Measurements from ENCODE around the gene IGF2BP2.
A peak's percentile ranks its signal among the peaks of the same experiment; 100 is the strongest.
"Not testable (repeated sequence)": the region's sequence is repeated elsewhere in the genome, so short reads cannot be mapped to it uniquely, and the experiment has no call there.

Gene IGF2BP2

GRCh38 chr3:185798831-185799110 is 26.1 kb downstream of the IGF2BP2 start:
- not testable (repeated sequence) for DNase-seq (ENCODE audit: low read depth, low spot score)

GRCh38 chr3:185797993-185798830 is 26.6 kb downstream of the IGF2BP2 start:
- DNase-seq (ENCODE audit: low read depth, low spot score) = no peak

- DNase-seq (ENCODE audit: low read depth, low spot score) = no peak
Observed at GRCh38 chr3:185797108-185797881, 27.5 kb downstream of the IGF2BP2 start.

DNA sequence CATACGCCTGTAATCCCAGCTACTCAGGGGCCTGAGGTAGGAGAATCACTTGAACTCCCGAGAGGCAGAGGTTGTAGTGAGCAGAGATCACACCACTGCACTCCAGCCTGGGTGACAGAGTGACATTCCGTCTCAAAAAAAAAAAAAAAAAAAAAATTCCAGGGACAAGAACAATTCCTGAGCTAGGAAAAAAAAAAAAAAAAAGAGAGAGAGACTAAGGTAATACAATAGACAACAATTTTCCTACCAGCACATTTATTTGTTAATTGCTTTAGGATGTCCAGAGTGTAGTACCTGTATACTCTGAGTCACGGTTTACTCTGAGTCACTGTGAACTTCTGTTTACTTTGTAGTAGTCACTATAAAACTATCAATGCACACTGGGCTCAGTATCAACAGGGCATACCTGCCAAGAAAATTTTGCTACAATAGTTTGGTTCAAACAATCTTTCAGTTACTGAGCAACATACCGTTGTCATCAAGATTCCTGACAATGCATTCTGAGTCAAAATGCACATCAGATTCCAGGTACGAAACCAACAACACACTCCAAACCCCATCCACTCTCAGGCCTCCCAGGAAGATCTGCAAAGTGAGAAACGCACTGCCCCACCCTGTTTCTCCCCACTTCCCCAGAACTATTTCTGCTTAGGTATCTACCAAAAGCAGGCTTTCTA is 28.3 kb downstream of the IGF2BP2 start:
- DNase-seq (ENCODE audit: low read depth, low spot score) = no peak

DNA sequence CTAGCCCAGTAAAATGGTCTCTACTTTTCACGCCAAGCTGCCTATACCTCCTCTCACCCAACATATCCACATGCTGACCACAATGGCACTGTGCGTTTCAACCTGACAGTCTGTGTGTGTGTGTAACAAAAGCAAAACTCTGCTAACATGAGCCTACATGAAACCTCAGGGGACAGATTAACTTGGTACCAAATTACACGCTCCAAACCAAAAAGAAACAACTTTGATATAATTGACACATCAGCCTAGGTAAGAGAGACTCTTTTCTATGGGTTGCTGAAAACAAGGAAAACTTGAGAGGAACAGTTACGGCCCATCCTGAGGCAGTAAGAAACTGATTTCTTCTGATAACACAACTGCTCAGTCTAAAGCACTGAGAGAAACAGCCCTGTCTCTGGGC is 31.5 kb downstream of the IGF2BP2 start:
- no peak for DNase-seq (ENCODE audit: low read depth, low spot score)

- no peak for DNase-seq (ENCODE audit: low read depth, low spot score)
Observed at GRCh38 chr3:185792955-185793354, 31.9 kb downstream of the IGF2BP2 start.

DNA sequence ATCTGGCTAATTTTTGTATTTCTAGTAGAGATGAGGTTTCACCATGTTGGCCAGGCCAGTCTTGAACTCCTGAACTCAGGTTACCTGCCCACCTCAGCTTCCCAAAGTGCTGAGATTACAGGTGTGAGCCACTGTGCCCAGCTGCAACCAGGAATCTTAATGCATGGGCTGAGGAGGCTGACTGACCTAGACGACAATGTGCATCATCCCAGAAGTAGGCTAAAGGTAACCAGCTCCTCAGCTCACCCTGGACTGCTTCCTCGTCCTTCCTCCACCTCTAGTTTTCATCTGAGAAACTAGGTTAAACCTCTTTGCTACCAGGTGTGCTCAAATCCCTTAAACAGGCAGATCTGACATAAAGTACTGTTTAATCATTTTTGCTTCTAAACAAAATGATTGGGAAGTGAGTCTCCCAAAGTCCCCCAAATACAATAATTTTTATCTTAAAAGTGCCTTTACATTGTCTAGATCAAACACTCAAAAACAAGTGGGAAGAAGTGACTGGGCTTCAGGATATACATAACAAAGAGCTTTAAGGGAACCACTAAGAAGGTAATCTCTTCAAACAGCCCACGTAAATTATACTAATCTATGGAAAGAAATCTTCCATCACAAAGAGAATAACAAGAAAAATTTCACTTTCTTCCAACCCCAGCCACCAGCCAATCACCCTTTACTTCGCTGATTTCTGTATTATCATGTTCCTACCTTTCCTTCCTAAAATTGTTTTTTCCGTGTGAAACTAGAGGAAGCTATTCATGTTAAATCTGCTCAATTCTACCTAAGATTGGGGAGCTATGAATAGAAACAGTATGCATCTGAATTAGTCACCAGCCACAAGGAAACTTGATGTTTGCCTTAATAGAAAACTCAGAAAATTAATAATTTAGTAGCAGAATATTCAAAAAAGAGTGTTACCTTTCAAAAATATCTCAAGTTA is 34.7 kb downstream of the IGF2BP2 start:
- DNase-seq (ENCODE audit: low read depth, low spot score) = no peak

GRCh38 chr3:185789134-185789533 is 35.7 kb downstream of the IGF2BP2 start:
- no peak for DNase-seq (ENCODE audit: low read depth, low spot score)

DNA sequence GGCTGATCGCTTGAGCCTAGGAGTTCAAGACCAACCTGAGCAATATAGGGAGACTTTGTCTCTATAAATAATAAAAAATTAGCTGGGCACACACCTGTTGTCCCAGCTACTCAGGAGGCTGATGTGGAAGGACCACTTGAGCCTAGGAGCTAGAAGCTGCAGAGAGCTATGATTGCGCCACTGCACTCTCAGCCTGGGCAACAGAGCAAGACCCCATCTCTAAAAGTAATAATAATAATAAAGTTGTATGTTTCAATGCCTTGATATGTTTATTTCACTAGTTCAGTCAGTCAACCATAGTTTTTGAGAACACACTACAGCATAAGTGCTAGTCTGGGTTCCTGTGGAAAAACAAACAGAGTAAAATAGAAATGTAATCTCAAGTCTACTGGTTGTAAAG is 36.5 kb downstream of the IGF2BP2 start:
- DNase-seq (ENCODE audit: low read depth, low spot score) = no peak

DNA sequence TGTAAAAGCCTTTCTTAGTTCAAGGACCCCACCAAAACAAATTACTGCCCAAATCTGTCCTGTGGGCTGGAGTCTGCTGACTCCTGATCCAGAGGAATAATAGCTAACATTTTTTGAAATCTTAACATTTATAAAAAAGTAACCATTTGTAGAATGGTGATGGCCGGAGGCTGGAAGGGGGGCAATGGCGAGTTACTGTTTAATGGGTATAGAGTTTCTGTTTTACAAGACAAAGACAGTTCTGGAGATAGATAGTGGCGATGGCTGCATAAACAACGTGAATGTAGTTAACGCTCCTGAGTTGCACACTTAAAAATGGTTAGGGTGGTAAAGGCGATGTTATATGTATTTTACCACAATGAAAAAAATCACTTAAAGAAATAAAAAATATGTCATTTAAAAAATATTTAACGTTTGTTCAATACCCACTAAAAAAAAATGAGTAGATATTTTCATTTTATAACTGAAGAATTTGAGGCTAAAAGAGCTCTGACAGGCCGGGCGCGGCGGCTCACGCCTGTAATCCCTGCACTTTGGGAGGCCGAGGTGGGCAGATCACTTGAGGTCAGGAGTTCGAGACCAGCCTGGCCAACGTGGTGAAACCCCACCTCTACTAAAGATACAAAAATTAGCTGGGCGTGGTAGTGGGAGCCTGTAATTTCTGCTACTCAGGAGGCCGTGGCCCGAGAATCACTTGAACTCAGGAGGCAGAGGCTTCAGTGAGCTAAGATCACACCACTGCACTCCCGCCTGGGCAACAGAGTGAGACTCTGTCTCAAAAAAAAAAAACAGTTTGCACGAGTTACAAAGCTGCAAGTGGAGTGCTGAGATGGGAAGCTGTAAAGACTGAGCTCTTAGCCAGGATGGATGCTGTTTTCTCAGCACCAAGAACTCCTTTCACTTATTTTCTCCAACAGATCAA is 37.6 kb downstream of the IGF2BP2 start:
- no peak for DNase-seq (ENCODE audit: low read depth, low spot score)

GRCh38 chr3:185786258-185786657 is 38.6 kb downstream of the IGF2BP2 start:
- not testable (repeated sequence) for DNase-seq (ENCODE audit: low read depth, low spot score)

DNA sequence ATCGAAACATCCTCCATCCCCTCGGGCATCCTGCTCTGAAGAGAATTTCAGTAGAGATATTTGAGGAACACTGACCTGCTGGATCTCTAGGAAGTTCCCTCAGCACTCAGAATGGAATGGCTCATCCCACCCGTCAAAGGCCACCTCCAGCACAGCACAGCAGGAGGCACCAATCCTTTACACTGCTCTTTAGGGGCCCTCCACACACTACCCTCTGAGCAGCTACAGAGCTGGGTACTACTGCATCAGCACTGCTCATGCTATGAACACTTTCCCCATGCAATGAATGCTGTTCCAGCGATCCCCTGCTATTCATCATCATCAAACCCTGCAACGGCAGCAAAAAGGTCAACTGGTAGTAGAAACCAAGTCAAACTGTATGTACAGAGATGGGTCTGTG is 40.5 kb downstream of the IGF2BP2 start:
- no peak for DNase-seq (ENCODE audit: low read depth, low spot score)

DNA sequence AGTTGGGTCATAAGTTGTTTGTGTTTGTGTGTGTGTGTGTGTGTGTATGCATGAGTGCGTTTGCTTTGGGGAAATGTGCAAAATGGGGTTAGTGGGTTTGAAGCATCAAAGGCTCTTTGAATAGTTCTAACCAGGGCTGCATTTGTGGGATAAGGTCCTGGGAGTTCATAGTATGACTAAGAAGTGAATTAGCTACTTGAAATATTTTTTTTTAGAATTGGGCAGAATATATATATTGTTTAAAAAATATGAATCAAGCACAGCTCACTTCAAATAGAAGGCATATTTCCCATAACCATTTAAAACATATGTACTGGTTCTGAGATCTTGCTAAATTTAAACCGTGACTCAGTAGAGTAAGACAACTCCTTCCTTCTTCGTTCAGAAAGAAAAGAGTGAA is 43.1 kb downstream of the IGF2BP2 start:
- DNase-seq (ENCODE audit: low read depth, low spot score) = no peak

- DNase-seq (ENCODE audit: low read depth, low spot score) = no peak
Observed at GRCh38 chr3:185779461-185779860, 45.4 kb downstream of the IGF2BP2 start.

DNA sequence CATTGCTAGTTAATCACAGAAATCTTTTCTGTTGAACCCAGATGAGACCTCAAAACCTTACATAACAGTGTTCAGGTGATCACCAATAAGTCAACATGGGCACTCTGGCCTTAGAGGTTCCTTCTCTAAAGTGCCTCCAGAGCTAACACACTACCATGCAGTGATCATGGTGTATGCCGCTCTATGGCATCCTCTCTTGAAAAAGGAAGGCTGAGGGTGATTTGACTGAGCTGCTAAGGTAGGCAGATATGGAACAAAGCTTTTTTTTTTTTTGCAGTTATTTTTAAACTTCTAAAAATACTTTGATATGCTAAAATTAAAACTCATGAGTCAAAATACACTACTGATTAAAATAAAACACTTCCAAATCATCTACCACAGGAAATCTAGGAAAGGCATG is 46.0 kb downstream of the IGF2BP2 start:
- no peak for DNase-seq (ENCODE audit: low read depth, low spot score)

GRCh38 chr3:185778094-185778493 is 46.7 kb downstream of the IGF2BP2 start:
- DNase-seq (ENCODE audit: low read depth, low spot score) = no peak

DNA sequence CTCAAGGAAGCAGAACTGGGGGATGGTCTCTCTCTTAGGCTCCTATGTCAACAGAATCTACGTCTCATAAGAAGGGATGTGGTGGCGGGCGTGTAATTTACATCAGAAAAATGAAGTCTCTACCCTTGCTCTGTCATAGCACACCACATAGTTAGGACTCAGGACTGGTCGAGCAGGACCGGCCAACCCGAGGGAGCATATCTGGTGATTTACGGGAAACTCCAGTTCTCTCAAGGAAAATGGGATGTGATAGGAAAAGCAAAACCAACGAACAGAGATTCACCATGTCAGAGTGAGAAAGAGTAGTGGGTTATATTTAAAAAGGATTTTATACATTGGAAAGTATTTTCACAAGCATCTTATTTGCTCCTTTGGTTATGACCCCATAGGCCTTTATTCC is 54.7 kb downstream of the IGF2BP2 start:
- no peak for DNase-seq (ENCODE audit: low read depth, low spot score)

DNA sequence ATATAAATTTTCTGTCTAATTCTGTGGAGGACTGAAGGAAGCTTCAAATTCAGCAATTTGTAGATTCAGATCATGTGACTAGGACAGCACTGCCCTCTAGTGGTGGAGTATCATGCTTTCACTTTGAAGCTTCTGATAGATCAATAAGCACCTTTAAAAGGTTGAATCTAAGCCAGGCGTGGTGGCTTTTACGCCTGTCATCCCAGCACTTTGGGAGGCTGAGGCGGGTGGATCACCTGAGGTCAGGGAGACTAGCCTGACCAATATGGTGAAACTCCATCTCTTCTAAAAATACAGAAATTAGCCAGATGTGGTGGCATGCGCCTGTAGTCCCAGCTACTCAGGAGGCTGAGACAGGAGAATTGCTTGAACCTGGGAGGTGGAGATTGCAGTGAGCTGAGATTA is 56.3 kb downstream of the IGF2BP2 start:
- peak; percentile 50 for DNase-seq (ENCODE audit: low read depth, low spot score)

DNA sequence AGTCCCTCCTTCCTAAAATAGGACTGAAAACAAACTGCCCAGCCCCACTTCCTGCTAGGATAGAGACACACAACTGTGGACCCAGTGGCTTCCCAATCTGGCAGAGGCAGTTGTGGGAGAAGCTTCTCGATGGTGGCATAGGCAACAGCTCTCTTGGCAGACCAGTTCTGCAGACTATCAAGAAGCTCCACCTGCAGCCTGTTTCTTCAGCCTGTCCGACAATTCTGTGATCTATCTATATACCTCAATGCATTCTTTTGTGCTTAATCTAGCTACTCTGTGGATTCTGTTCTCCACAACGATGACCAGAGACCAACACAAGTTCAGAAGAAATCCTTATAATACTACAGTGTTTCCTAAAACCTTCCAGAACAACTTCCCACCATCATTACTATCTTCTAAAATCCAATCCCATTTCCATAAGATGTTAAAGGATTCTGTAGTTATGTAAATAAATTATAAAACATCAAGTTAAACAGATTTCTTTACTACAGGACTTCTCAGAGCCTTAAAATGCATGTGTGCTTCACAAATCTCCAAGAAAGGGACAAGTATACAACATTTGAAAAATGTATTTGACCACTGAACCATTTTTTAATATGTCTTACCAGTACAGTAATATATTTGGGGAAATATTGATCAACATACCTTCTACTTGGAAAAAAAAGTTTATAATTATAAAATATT is 57.7 kb downstream of the IGF2BP2 start:
- DNase-seq (ENCODE audit: low read depth, low spot score) = no peak

Measured in smooth muscle cell of the brain vasculature (primary cell).